NCI-H1092 treated with DMSO at 0.1 percent for 48 hours (cell line): ENCODE data around the gene CORO2A.
A peak's percentile ranks its signal among the peaks of the same experiment; 100 is the strongest.
"Not testable (repeated sequence)": the region's sequence is repeated elsewhere in the genome, so short reads cannot be mapped to it uniquely, and the experiment has no call there.

Experiments
- DNase-seq: peaks from one replicate; lab custom pipeline; 2025; lab: John Stamatoyannopoulos, UW

The CORO2A gene

DNA sequence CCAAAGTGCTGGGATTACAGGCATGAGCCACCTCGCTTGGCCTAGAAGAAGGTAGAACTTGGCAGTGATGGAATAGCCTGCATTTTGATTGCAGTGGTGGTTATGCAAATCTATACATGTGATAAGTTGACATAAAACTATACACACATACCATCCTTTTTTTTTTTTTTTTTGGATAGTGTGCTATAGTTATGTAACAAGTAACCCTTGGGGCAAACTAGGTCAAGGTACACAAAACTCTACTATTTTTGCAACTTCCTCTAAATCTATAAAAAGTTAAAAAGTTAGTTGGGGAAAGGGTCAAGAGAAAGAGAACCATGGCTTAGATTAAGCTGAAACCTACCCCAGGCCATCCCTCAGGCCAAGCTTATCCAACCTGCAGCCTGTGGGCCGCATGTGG lies 84.5 kb downstream of the CORO2A start:
- DNase-seq = no peak

DNA sequence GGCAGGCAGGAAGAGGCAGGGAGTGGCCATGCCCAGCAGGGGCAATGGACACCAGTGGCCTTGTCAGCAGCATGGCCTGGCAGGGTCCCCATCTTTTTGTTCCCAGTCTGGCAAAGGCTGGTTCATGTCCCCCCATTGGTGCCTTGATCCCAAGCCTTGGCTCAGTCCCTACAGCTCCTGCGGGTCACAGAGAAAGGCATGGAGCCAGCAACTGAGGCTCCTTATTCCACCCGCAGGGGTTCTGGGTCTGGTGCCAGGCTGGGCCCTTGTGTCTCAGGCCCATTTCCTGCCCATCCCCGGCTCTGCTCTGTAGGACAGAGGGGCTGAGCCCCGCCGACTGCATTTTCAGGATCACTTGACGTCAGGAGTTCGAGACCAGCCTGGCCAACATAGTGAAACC lies 87.4 kb downstream of the CORO2A start:
- DNase-seq = no peak

DNA sequence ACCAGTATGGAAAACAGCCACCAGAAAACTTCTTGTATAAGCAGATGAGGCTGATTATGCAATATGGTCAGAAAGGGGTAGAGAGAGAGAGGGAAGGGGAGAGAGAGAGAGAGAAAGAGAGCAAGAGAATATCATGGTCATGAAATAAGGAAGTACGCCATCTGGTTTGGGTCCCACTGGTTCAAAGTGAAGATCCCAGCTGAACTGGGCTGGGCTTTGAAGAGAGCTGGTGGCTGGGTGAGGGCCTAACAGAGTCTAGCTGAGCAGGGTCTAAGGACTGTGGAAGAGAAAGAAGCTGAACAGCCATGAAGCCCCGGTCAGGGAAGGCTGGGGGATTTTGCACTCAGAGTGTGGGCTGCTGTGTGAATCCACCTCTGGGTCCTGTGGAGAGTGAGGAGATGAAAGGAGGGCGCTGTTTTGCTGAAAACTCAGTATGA lies 88.0 kb downstream of the CORO2A start:
- no peak for DNase-seq

DNA sequence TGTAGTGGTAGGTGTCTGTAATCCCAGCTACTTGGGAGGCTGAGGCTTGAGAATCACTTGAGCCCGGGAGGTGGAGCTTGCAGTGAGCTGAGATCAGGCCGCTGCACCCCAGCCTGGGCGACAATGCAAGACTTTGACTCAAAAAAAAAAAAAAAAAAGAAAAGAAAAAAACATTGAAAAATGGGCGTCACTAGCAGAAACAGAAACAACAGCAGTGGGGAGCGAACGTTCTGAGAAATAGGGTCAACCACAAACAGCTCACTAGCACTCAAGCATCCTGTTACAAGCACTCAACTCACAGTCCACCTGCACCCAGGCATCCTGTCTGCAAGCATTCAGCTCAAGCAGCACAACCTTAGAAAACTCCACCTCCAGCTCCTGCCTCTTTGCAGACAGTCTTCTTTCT lies 90.6 kb downstream of the CORO2A start:
- peak; percentile 22 for DNase-seq

DNA sequence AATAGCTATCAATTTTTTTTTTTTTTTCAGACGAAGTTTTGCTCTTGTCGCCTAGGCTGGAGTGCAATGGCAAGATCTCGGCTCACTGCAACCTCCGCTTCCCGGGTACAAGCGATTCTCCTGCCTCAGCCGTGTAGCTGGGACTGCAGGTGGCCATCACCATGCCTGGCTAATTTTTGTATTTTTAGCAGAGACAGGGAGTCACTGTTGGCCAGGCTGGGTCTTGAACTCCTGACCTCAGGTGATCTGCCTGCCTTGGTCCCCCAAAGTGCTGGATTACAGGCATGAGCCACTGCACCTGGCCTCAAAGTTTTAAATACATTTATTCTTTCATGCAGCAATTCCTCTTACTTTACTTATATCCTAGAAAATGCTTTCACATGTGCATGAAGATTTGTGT lies 91.0 kb downstream of the CORO2A start:
- DNase-seq = no peak

DNA sequence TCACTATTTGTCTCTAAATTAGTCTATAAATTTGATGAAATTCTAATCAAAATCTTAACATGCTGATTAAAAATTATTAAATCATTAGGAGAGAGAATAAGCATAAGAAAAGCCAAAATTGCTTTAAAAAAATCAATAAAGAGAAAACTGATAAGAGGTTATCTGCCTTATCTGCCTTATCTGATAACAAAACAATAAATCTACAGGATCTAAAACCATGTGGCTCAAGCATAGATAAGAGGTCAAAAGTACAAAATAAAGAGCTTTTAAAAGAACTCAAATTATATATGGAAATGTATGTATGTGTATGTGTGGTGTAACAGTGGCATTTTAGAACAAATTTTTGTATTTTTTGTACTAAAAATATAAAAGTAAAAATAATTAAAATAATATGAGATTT lies 92.0 kb downstream of the CORO2A start:
- DNase-seq = no peak

DNA sequence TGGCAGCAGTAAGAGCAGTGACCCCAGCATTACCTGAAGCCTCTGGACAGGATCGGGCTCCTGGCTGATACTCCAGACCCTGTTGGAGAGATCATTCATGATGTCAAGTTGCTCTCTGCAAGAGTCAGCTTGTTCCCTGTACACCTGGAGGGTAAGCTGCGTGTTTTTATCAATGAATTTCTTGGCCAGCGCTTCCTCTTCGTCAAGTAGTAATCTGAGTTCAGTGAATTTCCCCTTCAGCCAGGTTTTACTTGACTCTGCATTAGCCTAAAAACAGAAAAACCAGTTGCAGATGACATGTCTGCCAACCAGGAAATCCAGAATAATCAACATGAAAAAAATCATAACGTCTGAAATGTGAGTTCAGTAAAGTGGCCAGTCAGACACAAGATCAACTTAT lies 92.5 kb downstream of the CORO2A start:
- DNase-seq = peak; percentile 42

DNA sequence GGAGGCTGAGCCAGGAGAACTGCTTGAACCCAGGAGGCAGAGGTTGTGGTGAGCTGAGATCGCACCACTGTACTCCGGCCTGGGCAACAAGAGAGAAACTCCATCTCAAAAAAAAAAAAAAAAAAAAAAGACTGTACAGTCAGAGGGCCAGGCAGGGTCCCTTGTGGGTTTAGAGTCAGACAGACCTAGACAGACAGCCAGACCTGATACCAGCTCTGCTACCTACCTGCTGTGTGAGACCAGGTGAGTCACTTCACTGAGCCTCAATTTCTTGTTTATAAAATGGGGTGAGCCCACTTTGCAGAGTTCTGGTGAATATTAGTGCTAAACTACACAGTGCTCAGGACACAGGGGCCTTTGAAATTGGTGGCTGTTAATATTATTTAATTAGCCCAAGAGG lies 93.1 kb downstream of the CORO2A start:
- DNase-seq = no peak

DNA sequence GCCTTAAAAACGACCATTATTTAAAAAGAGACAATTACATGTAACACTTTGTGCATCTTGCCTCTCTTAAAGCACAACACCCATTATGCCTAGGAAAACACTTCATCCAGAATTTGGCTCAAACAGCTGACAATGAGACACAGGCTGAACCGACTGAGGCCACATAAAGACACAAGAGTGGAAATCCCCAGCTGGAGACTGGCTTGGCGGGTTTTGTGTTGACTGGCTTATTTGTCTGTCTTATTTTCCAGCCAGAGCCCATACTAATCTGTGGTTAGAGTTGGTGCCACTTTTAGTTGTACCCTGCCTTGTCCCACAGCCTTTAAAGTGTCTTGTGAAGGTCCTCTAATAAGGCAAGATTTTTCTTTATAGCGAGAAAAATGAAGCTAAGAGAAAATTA lies 94.6 kb downstream of the CORO2A start:
- peak; percentile 48 for DNase-seq

DNA sequence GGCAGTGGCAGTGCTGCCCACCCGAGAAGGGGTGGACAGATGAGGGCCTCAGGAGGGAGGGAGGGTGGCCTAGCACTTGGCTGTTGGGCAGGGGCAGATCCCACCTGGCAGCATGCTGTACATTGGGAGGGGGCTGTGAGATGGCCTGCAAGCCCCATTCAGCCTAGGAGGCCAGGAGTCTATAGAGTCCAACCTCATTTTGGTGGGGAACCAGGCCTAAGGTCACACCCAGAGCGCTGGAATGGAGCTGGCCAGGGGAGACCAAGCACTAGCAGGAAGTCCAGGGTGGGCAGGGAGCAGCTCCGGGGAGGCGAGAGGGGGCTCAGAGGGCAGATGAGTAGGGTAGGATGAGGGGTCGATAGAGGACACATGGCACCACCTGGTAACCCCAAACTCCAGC lies 96.3 kb downstream of the CORO2A start:
- DNase-seq = no peak

DNA sequence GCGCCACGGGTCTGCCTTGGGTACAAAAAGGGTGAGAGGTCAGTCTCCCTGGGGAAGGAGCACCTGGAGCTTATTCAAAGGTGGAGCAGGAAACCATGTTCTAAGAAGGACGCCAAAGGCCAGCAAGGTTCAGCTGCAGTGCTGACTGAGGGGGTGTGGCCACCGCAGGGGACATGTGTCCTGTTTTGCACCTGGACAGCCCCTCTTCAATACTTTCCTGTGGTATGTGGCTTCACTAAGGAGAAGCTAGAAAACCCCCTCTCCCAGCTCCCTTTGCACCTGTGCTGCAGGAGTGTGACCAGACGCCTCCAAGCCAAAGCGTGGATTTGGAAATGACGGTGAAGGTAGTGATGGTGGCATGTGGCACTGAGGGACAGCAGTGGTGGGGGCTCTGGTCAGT lies 97.0 kb downstream of the CORO2A start:
- DNase-seq = no peak

DNA sequence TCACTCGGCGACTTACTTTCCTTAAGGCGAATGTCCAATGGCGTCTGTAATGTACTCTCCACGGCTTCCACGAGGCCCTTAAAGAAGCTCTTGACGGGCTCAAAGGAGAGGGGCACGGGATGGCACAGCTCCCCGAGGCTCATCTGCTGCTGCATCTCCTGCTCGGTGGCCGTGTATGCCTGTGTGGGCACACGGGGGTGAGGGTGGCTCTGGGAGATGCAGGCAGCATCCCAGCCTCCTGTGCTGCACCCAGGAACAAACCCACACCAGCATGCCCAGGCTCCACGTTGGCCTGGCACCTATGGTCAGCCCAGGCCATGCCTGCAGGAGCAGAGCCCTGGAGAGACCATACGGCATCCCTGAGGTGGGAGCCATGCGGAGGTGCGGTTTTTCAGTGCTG lies 97.6 kb downstream of the CORO2A start:
- no peak for DNase-seq

DNA sequence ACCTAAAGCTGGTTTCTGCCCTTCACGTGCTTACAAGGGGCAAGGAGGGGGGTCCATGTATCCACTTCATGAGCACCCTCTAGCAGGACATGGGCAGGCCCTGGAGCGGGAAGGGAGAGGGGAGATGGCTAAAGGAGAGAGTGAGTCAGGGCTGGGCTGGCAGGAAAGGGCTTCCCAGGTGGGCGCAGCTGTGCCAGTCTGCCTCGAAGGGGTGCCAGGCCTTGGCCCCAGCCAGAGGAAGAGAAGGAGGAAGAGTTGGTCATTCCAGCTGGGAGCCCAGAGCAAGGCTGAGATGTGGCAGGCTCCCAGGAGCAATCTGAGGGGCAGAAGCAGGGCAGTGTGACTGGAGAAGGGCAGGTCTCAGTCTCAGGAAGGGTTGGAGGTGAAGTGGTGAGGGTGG lies 98.1 kb downstream of the CORO2A start:
- DNase-seq = no peak

DNA sequence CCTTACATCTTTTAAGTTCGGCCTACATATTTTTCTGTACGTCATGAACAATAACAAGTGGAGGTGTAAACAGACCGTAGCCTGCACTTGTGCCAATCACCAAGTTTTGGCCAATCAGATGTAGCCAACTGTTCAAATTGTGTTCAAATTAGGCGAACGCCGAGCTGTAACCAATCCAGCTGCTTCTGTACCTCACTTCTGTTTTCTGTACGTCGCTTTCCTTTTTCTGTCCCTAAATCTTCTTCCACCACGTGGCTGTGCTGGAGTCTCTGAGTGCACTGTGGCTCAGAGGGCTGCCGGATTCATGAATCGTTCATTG lies 99.9 kb downstream of the CORO2A start:
- no peak for DNase-seq

DNA sequence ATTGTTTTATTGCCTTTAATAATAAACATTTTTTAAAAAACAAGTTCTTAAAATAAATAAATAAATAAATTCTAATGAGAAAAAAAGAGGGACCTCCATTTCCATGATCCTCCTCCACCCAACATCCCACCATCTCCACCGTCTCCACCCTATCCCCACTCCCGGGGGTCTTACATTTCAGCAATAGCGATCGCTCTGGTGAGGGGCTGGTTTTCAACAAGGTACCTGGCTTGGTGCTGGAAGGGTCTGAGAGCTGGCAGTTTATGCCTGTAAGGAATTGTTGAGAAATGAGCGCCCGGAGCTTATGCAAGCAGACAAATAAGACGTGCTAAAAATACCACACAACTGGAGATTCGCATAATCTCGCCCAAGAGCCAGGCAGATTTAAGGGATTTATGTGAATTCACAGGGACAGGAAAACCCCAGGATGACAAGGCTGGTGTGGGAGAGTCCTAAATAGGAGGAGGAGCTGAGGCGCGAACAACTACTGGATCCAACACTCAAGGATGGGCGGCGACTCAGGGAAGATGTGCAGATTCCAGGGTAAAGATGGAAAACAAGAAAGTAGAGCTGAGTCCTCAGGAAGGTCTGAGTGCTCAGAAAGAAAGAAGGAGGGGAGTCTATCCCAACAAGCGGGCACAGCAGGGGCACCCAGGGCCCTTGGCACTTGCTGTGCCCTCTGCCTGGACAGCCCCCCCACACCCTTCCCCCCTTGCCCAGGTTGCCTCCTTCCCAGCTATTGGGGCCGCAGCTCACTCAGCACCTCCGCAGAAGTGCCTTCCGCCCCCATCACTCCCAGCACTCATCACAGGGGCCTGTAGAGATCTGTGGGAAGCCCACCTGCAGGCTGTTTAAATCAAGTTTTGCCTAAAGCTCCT lies 100.5 kb downstream of the CORO2A start:
- no peak for DNase-seq

DNA sequence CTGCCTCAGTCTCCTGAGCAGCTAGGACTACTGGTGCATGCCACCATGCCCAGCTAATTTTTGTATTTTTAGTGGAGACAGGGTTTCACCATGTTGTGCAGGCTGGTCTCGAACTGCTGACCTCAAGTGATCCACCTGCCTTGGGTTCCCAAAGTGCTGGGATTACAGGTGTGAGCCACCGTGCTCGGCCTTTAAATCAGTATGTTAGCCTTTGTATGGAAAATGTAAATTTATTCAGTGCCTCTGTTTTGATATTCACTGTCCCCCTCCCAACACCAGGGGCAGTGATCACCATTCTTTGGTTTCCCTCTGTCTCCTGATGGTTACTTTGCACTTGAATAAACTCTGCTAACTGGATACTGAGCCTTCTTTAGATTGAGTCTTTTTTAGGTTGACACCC lies 101.8 kb downstream of the CORO2A start:
- DNase-seq = not testable (repeated sequence)

DNA sequence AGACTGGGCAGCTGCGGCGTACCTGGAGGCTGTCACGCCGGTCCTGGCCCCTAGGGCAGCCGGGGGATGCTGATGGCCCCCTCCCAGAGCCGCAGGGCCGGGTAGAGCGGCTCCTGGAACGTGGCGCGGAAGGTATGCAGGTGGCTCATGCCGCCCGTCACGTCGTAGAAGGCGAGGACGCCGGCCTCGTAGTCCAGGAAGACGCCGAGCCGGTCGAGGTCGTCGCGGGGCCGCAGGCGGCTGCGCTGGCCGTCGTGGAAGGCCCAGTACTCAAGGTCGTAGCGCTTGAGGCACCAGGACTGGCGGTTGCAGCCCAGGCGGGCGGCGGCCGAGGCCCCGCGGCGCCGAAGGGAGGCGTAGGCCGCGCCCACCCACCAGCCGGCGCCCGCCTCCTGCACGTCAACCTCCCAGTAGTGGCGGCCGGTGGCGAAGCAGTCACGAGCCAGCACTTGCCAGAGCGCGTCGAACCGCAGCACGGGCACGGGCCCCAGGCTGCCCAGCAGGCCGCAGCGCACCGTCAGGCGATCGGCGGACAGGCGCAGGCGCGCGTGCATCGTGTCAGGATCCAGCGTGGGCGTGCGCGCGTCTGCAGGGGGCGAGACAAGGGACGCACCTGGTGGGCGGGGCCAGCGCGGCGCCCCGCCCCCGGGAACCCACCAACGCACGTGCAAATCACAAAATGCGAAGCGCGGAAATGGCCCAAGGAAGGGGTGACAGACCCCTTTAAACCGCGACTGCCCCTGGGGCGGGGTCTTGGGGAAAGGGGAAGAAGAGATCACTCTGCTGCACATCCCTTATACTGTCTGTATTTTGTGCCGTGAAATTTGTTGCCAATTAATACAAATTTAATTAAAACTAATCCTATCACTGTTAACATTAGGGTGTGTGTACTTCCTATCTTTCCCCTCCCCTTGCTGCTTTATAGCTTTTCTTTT lies 104.8 kb downstream of the CORO2A start:
- DNase-seq = no peak

DNA sequence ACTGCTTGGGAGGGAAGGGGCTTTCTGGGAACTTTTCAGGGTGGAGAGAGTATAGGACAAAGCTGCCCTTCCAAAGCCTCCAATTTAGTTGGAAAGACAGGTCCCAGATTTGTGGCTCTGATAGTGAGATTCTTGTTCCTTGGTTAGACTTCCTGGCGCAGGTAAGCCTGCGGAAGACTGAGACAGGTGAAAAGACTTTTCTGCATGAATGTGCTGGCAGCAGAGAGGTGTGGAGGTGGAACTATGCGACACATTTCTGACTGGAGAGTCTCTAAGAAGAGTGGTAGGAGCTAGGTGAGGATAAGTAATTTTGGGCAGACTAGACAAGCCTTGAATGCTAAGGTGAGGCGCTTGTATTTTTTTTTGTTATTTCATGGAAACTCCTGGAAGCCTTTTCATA lies 106.0 kb downstream of the CORO2A start:
- no peak for DNase-seq

DNA sequence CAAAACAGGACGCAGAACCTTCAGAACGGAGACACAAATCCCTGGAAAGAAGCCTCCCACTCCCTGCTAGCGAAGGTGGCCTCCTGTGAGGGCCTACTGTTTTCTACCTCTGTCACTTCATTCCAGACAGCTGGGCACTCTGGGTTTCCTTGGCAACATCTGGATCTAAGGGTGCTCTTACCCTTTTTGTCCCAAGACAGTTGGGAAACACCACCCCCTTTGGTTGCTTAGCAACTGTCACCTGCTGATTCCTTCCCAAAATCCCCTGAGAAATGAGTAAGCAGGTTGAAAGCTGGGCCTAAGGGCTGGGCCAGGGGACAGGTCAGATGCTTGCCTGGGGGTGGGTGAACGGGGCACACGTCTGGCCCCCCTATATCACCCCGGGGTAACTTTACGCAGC lies 106.5 kb downstream of the CORO2A start:
- no peak for DNase-seq

DNA sequence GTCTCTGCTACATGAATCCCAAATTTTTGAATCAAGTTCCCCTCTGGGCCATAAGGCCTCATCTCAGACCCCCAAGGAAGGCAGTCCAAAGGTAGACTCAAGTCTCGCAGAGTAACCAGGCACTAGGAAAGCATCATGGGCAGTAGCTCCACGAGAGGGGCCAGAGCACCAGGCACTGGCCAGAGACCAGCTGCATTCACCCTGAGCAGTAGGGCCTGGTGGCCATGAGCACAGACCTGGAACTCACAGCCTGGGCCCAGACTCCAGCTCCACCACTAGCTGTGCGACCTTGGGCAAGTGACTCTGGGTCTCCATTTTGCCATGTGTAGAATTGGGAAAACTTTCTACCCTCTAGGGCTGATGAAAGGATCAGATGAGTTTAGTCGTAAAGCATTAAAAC lies 107.4 kb downstream of the CORO2A start:
- no peak for DNase-seq

DNA sequence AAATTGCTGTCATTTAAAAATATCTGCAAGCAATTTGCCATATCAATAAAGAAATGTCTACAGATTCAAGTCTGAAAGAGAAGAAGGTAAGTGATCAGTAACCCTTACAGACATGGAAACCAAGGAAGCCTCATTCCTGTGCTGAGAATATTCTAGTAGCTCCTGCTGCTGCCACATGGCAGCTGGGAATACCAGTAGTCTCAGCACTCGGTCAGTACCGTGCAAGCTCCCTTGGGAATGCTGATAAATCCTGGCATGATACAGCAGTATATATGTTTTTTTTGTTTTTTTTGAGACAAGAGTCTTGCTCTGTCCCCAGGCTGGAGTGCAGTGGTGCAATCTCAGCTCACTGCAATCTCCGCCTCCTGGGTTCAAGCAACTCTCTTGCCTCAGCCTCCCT lies 108.0 kb downstream of the CORO2A start:
- no peak for DNase-seq

DNA sequence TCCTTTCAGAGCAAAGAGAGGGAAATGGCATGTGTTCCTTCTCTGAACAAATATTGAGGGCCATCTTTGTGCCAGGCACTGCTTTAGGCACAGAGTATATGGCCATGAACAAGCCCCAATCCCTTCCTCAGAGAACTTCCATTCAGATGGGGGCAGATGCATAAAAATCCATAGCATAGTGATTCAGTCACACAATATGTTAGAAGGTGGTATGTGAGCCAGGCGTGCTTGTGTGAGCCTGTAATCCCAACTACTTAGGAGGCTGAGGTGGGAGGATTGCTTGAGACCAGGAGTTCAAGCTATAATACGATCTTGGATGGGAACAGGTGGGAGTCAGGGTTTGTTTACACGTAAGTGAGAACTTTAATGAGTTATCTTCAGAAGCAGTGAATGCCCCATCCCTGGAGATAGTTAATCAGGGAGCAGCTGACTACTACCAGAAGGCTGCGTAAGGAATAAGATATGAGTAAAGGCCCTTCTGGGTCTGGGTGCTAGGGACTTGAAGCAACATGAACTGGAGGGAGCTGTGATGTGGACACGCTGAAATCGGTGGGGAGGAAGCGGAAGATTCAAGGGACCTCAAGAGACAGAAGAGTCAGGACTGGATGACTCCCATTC lies 108.8 kb downstream of the CORO2A start:
- DNase-seq = no peak

DNA sequence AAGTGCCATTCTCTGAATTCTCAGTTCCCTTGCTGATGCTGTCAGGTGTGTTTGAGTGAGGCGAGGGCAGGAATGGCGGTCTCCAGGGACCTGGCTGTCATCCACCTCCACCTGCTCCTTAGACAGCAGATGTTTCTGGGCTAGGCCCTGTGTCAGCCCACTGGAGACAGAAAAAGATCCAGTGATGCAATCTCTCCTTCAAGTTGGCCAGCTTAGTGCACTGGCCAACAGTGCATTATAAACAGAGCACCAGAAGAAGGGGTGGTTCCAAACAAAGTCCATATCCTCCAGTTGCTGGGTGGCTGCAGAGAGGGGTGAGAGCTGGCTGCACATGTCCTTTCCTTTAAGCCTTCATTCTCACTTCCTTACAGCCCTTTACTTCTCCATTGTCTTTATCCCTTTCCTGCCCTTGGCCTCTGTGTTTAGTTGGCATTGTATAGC lies 109.4 kb downstream of the CORO2A start:
- DNase-seq = no peak
